Activated CD8-positive, alpha-beta memory T cell treated with anti-CD3 and anti-CD28 coated beads, Interleukin-2, amount 50 U/mL, for 24 hours (primary cell): ENCODE results near the gene TRIM37.
"Not testable (repeated sequence)": the region's sequence is repeated elsewhere in the genome, so short reads cannot be mapped to it uniquely, and the experiment has no call there.

Experiments used
- DNase-seq: peaks from one replicate; pipeline ENCODE4 v3.0.0-alpha.2; 2020; ENCODE audit errors: extremely low read depth

Gene TRIM37, protein sequence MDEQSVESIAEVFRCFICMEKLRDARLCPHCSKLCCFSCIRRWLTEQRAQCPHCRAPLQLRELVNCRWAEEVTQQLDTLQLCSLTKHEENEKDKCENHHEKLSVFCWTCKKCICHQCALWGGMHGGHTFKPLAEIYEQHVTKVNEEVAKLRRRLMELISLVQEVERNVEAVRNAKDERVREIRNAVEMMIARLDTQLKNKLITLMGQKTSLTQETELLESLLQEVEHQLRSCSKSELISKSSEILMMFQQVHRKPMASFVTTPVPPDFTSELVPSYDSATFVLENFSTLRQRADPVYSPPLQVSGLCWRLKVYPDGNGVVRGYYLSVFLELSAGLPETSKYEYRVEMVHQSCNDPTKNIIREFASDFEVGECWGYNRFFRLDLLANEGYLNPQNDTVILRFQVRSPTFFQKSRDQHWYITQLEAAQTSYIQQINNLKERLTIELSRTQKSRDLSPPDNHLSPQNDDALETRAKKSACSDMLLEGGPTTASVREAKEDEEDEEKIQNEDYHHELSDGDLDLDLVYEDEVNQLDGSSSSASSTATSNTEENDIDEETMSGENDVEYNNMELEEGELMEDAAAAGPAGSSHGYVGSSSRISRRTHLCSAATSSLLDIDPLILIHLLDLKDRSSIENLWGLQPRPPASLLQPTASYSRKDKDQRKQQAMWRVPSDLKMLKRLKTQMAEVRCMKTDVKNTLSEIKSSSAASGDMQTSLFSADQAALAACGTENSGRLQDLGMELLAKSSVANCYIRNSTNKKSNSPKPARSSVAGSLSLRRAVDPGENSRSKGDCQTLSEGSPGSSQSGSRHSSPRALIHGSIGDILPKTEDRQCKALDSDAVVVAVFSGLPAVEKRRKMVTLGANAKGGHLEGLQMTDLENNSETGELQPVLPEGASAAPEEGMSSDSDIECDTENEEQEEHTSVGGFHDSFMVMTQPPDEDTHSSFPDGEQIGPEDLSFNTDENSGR

GRCh38 chr17:59106463-59107305, at the start of gene TRIM37:
TSS of gene TRIM37 (minus strand) at chr17:59106880. CDS start at chr17:59106461, 419 bp downstream.
- DNase-seq: peak; percentile 97

DNA sequence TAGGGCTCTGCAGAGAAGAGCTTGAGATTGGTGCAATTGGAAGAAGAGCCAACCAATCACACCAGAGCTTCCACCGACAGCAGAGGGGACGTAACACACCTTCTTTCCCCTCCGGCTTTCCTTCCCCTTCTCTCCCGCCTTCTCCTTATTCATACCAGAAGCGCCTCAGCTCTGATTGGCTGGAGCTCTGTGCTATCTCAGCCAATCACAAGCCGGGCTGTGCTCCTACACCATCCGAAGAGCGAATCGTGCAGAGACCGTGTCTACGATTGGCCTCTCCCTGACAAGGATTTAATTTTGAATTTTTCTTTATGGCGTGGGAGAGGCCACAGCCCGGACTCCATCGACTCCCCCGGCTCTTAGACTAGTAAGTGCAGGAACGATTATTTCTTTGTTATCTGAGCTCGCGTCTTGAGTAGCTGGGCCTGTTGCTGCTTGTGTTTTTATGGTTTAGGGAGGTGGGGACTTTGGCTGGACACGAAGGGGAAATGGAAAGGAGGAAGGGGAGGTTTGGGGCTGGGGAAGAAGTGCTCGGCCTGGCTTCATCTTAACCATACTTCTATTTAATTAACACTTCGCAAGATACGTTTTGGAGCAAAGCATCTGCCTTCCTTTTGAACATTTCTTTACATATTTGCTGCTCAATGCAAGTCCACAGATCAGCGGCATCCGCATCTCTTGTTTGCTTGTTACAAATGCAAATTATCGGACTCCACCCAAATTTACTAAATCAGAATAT, 48.9 kb upstream of the TRIM37 start, which contains the start of gene PRR11:
TSS of gene PRR11 (plus strand) at position 308 of the 739 bp plus-strand sequence. CDS start 14,007 bp downstream, outside the sequence.
- peak; percentile 88 for DNase-seq

GRCh38 chr17:59154721-59155438, 48.2 kb upstream of the TRIM37 start, which contains the start of gene SKA2:
TSS of gene SKA2 (minus strand) at chr17:59155186. CDS start at chr17:59155163, 23 bp downstream.
- peak; percentile 95 for DNase-seq

DNA sequence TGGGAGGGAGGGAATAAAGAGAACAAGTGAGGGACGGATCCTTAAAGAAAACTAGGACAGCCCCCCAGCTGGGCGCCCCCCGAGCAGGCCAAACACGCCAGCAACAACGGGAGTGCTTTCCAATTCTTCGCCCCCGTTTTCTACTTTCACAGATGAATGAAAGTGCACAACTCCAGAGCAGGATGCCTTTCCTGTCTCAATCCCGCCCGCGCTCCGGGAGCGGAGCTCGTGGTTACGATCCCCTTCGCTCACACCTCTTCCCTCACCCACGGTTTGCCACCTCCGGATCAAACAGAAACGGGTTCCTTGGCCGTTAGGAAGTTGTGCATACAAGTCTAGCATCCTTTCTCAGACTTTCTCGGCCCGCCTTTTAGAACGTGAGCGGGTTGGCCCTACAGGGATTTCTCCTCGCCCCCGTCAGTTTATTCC, 47.6 kb upstream of the TRIM37 start:
- no peak for DNase-seq

- DNase-seq: no peak
Measured at GRCh38 chr17:59152925-59153324, 46.2 kb upstream of the TRIM37 start.

GRCh38 chr17:59151591-59151990, 44.9 kb upstream of the TRIM37 start:
- DNase-seq: no peak

DNA sequence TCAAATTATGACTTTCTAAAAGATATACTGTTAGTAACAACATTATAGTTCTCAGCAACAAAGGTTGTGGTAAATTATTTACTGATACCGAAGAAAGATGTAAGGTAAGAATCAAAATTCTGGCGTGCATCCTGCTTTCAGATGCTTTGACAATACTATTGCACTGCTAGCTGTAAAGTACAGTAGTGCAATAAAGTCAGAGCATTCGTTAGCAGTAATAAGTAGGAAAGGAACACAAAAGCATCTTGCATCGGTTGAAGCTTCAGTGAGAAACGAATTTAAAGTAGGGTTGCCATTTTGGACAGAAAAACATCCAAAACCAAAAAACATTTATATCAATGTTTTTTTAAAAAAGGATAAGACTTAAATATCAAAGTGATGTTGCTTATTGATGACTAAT, 44.3 kb upstream of the TRIM37 start:
- DNase-seq: no peak

- no peak for DNase-seq
Measured at GRCh38 chr17:59149841-59150511, 43.3 kb upstream of the TRIM37 start.

- no peak for DNase-seq
Measured at GRCh38 chr17:59149051-59149450, 42.4 kb upstream of the TRIM37 start.

DNA sequence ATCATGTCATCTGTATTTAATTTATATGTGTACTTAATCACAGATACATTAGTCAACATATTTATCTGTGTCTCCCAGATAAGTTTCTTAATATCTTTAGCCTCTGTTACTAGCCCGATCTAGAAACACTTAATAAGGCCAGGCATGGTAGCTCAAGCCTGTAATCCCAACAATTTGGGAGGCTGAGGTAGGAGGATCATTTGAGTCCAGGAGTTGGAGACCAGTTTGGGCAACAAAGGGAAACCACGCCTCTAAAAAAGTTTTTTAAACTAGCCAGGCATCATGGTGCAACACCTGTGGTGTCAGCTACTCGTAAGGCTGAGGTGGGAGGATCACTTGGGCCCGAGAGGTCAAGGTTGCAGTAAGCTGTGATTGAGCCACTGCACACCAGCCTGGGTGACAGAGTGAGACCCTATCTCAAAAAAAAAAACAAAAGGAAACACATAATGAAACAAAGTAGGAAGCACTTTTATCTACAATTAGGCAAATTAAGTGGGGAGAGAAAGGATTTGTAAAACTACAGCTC, 39.0 kb upstream of the TRIM37 start:
- DNase-seq: no peak

GRCh38 chr17:59141860-59142259, 35.2 kb upstream of the TRIM37 start:
- DNase-seq: no peak

GRCh38 chr17:59139939-59140338, 33.3 kb upstream of the TRIM37 start:
- no peak for DNase-seq

DNA sequence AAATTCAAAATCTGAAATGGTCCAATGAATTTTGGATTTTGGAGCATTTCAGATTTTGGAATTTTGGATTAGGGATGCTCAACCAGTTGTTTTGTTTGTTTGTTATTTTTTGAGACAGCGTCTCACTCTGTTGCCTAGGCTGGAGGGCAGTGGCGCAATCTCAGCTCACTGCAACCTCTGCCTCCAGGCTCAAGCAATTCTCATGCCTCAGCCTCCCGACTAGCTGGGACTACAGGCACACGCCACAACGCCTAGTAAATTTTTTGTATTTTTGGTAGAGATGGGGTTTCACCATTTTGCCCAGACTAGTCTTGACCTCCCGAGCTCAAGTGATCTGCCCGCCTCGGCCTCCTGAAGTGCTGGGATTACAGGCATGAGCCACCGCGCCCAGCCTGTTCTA, 31.7 kb upstream of the TRIM37 start:
- DNase-seq: not testable (repeated sequence)

DNA sequence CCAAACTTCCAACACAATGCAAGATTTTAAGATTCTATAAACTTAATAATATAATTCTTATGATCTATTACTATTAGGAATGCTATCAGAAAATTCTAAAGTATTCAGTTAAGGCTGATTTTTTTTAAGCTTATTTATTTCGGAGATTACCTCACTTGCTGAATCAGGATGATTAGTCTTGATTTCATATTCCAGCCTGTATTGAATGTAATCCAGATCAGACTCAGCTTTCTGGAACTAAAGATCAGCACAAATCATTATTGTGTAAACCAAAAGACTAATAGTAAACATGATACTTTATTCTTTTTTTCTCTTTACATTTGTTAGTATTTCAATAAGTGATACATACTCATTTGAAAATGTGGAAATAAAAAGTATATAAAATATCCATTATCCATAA, 24.5 kb upstream of the TRIM37 start:
- DNase-seq: no peak

DNA sequence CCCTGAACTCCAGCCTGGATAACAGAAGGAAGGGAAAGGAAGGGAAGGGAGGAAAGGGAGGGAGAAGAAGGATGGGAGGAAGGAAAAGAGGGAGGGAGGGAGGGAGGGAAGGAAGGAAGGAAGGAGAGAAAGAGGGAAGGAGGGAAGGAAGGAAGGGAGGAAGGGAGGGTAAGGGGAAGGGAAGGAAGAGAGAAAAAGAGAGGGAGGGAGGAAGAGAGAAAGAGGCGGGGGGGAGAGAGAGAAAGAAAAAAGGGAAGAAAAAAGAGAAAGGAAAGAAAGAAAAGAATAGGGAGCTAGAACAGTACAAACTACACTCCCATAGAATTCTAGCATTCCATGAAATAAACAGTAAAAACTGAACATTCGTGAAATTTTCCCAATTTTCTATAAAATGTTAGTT, 23.1 kb upstream of the TRIM37 start:
- DNase-seq: no peak

DNA sequence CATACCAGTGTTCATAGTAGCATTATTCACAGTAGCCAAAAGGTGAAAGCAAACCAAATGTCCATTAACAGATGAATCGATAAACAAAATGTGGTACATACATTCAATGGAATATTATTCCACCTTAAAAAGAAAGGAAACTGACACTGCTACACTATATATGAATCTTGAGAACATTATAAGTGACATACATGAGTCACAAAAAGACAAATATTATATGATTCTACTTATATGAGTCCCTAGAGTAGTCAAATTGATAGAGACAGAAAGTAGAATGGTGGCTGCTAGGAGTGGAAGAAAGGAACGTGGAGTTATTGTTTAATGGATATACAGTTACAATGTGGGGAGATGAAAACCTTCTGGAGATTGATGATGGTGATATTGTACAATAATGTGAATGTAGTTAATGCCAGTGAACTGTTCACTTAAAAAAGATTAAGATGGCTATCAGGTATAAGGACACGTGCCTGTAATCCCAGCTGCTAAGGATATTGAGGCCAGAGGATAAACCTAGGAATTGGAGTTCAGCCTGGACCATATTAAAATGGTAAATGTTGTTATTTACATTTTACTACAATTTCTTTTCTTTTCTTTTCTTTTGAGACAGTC, 20.2 kb upstream of the TRIM37 start:
- no peak for DNase-seq

- no peak for DNase-seq
Measured at GRCh38 chr17:59124665-59125064, 18.0 kb upstream of the TRIM37 start.

DNA sequence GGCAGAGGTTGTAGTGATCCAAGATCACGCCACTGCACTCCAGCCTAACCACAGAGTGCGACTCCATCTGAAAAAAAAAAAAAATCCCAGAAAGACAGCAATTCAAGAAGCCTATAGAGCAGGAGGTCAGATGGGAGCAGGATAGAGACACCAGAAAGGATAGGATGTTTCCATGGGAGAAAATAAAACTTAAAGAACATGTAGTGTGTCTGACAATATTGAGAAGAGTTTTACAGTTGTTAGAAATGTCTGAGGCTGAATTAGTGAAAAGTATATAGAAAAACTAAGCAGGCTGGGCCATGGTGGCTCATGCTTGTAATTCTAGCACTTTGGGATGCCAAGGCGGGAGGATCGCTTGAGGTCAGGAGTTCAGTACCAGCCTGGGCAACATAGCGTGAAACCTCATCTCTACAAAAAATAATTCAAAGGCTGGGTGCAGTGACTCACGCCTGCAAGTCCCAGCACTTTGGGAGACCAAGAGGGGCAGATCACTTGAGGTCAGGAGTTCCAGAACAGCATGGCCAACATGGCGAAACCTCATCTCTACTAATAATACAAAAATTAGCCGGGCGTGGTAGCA, 15.3 kb upstream of the TRIM37 start:
- DNase-seq: no peak
